ENCODE measurements around the gene RBX1.
A peak's percentile ranks its signal among the peaks of the same experiment; 100 is the strongest.
"Not testable (repeated sequence)": the region's sequence is repeated elsewhere in the genome, so short reads cannot be mapped to it uniquely, and the experiment has no call there.

Gene RBX1

DNA sequence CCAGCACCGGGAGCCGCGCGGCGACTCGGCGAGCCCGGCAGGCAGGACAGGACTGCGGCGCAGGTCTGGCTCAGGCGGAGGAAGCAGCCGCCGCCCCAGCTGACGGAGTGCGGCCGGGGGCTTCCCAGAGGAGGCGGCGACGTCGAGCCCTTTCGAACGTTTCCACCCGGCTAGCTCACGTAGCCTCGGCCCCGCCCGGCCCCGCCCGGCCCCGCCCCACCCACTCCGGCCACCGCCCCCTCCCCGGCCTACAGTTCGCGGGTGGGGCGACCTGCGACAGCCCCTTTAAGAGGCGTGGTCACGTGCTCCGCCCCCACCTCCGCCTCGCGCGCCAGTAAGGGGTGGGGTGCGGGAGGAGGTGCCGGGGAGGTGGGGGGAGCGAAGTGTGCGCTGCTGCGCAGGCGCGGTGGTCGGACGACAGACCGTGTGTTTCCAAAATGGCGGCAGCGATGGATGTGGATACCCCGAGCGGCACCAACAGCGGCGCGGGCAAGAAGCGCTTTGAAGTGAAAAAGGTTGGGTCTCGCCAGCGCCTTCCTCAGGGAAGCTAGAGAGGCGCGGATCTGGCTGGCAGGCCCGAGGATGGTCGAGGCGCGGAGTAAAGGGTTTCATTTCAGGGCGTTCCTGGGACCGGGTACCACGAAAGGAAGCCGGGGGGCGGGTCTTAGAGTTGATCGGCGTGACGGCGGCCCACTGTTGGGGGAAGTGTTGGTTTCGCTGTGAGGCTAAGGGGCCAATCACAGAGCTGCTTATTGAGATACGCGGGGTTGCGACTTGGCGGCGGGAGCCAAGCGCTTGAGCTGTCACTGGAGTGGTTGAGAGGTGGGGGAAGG, at the start of gene RBX1:
RBX1 (plus strand) TSS at position 417 of the 833 bp plus-strand sequence; CDS start at position 438, 21 bp downstream.
- DNase-seq (ENCODE audit: extremely low read depth in 1 of 2, low read depth in 1 of 2) = peak; percentile 97 to 98

DNA sequence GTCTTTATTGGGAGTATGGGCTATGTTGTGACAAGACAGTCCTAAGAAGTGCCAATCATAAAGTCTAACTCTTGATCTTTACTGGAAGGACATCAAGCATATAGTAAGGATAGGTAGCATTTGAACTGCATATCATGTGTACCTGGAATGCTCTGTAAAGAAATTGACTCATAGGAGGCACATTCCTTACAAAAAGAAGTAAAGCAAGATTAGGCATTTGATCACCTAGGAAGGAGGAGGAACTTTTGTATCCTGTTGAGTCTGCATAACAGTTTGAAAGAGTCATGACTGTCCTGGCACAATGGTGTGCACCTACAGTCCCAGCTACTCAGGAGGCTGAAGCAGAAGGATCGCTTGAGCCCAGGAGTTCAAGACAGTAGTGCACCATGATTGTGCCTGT, 47.1 kb upstream of the RBX1 start:
- no peak for DNase-seq (ENCODE audit: extremely low read depth in 1 of 2, low read depth in 1 of 2)

DNA sequence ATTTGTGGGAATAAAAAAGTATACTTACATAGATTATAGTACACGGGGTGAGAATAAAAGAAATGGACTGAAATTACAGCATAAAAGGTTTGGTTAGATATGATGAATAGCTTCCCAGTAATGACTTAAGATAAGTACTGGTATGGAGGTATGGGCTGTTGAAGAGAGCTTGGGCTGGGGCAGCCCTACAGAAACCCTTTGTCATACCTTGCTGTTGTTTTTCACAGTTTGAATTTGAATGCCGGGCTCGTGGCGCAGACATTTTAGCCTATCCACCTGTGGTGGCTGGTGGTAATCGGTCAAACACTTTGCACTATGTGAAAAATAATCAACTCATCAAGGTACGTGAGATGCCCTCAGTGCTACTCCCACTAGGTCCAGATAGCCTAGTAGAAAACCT, 42.3 kb upstream of the RBX1 start:
- DNase-seq (ENCODE audit: extremely low read depth in 1 of 2, low read depth in 1 of 2) = no peak

DNA sequence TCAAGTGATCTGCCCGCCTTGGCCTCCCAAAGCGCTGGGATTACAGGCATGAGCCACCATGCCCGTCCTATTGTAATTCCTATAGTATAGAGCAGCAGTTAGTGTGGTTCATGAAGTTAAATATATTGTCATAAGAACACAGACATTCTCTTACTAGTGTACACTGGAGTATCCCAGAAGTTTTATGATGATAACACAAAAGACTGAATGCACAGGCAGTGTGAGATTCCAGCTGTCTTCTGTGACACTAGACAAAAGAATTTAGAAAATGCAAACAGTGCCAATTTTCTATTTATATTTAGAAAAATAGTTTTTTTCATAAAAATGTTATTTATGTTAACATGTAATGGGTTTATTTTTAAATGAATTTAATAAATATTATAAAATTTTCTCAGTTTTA, 39.4 kb upstream of the RBX1 start:
- DNase-seq (ENCODE audit: extremely low read depth in 1 of 2, low read depth in 1 of 2) = no peak

DNA sequence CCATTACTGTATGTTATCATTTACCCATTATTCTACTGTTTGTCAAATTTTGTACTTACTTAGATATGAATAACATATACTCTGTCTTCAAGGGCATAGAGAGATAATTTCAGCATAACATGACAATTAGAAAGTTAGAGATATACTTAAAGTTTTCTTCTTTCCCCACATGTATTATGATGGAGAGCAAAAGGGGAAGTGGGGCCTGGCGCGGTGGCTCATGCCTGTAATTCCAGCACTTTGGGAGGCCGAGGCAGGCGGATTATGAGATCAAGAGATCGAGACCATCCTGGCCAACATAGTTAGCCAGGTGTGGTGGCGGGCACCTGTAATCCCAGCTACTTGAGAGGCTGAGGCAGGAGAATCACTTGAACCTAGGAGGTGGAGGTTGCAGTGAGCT, 38.2 kb upstream of the RBX1 start:
- not testable (repeated sequence) for DNase-seq (ENCODE audit: extremely low read depth in 1 of 2, low read depth in 1 of 2)

DNA sequence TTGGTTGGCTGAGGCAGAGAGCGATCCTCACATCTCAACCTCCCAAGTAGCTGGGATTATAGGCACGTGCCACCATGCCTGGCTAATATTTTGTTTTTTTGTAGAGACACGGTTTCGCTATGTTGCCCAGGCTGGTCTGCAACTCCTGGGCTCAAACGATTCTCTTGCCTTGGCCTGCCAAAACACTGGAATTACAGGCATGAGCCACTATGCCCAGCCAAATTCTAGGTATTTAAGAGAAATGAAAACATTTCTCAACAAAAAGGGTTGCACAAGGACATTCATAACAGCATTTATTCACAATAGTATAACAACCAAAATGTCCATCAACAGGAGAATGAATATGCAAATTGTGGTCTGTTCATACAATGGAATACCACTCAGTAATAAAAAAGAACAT, 31.7 kb upstream of the RBX1 start:
- DNase-seq (ENCODE audit: extremely low read depth in 1 of 2, low read depth in 1 of 2) = no peak

DNA sequence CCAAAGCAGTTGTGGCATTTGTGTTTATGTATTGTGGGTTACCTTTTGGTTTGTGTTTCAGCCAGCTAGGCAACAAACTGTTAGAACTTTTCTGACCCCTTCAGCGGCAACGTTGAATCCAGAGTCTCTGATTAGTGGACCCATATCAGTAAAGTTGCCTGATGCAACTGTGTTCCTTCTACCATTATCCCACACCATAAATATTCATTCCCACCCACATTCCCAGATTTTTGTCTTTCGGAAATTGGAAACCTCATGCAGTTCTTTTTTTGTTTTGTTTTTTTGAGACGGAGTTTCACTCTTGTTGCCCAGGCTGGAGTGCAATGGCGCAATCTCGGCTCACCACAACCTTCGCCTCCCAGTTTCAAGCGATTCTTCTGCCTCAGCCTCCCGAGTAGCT, 30.7 kb upstream of the RBX1 start:
- DNase-seq (ENCODE audit: extremely low read depth in 1 of 2, low read depth in 1 of 2) = no peak

DNA sequence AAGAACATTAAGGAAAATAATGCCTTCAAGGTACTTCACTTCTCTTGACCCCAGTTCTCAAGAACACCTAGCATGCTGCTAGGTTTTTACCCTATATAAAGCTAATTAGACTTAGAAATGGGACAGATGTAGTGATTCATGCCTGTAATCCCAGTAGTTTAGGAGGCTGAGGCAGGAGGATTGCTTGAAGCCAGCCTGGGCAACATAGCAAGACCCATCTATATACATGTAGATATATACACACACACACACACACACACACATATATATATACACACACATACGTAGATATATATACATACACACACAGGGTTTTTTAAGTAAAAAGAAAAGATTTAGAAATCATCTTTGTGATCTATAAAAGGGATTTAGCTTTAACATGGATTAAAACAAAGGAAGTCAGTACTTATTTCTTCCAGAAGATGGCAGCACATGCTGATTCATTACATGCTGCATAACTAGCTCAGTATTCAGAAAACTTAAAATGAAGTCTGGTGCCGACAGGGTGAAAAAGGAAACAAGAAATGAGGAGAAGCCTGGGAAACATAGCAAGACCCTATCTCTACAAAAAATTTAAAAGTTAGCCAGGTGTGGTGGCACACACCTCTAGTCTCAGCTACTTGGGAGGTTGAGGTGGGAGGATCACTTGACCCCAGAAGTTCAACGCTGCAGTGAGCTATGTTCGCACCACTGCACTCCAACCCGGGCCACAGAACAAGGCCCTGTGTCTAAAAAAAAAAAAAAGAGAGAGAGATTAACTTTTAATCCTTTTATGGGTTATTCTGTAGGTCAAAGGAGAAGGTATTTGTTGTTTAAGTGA, 28.5 kb upstream of the RBX1 start:
- DNase-seq (ENCODE audit: extremely low read depth in 1 of 2, low read depth in 1 of 2) = no peak

DNA sequence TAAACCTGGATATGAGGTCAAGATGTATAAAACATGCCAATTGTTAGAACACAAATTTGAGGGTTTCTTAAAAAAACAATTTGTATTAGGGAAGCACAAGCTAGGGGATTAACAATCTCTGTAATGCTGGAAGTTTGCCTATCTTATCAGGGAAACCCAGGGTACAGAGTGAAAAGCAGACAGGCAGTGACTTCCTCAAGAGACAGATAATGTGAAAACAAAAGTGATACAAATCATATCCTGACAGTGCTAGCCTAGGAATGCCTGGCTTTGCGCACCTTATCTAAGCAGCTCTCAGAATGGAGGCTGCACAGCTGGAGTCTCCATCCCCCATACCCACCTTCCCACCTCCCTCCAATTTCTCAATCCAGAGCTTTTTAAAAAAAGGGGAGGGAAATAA, 22.5 kb upstream of the RBX1 start:
- DNase-seq (ENCODE audit: extremely low read depth in 1 of 2, low read depth in 1 of 2) = no peak

DNA sequence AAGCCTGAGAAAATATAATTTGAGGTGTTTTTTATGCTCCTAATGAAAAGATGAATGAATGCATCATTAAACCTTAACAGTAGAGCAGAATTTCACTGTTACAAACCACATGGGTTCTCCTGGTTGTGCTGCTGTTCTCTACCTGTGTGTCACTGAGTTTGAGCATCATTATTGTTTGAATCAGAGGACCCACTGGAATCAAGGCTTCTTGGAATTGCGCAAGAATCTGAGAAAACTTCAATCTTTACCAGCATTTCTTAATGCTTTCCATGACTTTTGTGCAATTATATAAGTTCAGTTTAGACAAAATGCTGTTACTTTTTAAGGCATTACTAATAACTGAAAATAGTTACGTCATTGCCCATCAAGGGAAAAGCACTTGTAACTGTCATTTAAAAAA, 18.8 kb upstream of the RBX1 start:
- no peak for DNase-seq (ENCODE audit: extremely low read depth in 1 of 2, low read depth in 1 of 2)

DNA sequence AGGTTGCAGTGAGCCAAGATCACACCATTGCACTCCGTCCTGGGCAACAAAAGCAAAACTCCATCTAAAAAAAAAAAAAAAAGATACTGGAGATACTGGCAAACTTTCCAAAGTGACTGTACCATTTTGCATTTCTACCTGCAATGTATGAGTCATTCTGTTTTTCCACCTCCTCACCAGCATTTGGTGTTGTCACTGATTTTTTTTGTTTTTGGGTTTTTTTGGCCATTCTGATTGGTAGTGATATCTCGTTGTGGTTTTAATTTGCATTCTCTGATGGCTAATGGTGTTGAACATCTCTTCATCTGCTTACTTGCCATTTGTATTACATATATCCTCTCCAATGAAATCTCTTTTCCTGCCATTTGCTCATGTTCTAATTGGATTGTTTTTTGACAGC, 12.0 kb upstream of the RBX1 start:
- no peak for DNase-seq (ENCODE audit: extremely low read depth in 1 of 2, low read depth in 1 of 2)

DNA sequence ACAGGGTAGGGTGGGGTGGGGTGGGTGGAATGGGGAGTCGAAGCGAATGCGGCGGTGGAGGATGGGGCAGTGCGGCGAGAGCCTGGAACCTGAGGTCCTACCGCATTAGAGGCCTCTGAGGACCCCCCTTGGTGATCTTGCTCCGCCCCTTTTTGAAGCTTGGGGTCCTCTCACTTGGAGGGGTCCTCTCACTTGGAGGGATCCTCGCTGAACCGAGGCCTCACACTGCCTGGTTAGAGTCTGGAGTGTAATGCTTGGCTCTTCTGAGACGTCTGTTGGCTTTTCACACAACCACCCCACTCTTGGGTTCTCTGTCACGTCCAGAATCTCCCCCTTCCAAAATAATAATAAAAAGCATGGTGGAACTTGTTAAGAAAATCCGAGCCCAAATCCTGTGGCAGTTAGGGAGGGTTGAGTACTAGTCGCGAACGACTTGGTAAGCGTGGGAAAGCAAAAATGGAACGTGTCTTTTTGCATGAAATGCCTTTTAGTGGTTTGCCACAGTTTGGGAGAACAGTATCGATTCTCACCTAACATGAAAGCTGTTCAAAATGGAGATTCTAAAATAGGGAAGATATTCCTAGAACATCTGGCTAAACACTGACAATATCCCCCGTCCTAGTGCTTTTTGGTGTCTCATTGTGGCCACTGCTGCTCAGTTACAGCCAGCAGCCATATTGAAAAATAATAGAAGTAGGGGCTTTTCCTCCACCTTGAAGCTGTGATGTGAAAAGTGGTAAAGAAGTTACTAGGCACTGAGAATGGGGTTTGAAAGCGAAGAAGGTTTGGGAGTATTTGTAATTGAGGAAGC, 822 bp downstream of the RBX1 start:
- DNase-seq (ENCODE audit: extremely low read depth in 1 of 2, low read depth in 1 of 2) = no peak

DNA sequence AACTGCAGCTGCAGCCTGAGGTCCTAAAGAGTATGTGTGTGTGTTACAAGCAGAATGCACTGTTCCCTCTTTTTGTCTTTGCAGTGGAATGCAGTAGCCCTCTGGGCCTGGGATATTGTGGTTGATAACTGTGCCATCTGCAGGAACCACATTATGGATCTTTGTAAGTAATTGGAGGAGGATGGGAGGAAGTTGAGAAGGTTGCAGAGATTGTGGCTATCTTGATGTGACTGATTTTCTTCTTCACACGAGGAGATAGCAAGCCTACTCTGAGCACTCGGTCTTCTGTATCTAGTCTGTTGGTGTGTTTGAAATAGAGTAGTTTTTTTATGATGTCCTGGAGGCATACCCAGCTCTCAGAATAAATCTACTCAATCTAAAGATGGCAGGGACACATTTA, 2.3 kb downstream of the RBX1 start:
- no peak for DNase-seq (ENCODE audit: extremely low read depth in 1 of 2, low read depth in 1 of 2)

DNA sequence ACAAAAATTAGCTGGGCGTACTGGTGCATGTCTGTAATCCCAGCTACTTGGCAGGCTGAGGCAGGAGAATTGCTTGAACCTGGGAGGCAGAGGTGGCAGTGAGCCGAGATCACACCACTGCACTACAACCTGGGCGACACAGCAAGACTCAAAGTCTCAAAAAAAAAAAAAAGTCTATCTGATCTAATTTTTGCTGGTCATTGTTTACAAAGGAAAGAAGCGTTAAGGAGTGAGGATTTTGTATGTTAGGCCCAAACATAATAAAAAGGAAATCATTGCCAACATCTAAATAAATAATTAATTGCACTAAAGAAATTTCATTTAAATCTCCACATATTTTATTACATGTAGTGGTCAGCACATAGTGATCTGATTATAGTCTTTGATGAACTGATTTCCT, 2.9 kb downstream of the RBX1 start:
- no peak for DNase-seq (ENCODE audit: extremely low read depth in 1 of 2, low read depth in 1 of 2)

DNA sequence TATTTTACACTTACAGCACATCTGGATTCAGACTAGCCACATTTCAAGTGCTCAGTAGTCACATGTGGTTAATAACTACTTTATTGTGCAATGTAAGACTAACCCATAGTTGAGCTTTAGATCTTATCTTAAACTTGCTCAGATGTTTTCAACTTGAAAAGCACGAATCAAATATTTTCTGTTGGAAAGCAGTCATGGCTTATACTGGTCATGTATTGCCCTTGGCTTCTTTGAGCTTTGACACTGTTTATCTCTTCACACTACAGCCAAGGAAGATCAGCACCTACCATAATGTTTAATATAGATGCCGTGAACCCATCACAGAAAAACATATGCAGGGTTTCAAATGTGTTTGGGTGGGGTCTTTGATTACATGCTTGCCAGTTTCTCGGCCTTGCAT, 4.4 kb downstream of the RBX1 start:
- DNase-seq (ENCODE audit: extremely low read depth in 1 of 2, low read depth in 1 of 2) = no peak

DNA sequence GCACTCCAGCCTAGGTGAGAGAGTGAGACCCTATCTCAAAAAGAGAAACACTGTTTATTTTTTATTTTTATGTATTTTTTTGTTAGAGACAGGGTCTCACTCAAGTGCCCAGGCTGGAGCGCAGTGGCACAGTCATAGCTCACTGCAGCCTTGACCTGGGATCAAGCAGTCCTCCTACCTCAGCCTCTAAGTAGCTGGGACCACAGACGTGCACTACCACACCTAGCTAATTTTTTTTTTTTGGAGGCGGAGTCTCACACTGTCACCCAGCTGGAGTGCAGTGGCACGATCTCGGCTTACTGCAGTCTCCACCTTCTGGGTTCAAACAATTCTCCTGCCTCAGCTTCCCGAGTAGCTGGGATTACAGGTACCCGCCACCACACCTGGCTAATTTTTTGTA, 6.4 kb downstream of the RBX1 start:
- DNase-seq (ENCODE audit: extremely low read depth in 1 of 2, low read depth in 1 of 2) = no peak

DNA sequence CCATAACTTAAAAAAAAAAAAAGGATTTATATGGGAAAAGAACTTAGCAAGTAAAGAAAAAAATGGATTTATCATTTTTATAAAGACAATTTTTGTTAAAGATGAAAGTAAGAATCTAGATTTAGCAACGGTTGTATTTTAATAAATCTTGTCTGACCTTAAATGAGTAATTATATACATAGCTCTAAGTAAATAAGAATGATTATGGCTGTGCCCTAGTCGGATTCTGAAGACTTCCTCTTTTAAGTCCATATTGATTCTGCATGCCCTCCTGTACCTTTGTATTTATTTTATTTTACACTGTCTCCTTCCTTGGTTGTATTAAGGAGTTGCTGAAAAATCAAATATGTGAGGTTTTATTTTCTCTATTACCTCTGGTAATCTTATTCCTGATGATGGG, 7.1 kb downstream of the RBX1 start:
- DNase-seq (ENCODE audit: extremely low read depth in 1 of 2, low read depth in 1 of 2) = no peak

DNA sequence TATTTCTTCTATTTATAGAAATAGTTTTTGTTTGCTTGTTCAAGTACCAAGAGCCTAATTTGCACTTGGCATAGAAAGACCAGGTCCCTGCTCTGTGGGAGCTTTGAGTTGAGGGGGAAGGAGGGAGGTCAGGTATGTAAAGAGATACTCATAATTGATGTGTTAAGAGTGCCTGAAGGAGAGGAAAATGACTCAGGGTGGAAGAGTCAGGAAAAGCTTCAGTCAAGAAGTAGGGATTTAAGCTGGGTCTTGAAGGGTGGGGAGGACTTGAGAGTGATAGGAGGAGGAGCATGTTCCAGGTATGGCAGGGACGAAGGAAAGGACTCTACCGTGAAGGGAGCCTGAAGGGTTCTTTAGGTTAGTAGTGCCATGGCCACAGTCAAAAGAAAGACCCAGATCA, 9.0 kb downstream of the RBX1 start:
- no peak for DNase-seq (ENCODE audit: extremely low read depth in 1 of 2, low read depth in 1 of 2)

DNA sequence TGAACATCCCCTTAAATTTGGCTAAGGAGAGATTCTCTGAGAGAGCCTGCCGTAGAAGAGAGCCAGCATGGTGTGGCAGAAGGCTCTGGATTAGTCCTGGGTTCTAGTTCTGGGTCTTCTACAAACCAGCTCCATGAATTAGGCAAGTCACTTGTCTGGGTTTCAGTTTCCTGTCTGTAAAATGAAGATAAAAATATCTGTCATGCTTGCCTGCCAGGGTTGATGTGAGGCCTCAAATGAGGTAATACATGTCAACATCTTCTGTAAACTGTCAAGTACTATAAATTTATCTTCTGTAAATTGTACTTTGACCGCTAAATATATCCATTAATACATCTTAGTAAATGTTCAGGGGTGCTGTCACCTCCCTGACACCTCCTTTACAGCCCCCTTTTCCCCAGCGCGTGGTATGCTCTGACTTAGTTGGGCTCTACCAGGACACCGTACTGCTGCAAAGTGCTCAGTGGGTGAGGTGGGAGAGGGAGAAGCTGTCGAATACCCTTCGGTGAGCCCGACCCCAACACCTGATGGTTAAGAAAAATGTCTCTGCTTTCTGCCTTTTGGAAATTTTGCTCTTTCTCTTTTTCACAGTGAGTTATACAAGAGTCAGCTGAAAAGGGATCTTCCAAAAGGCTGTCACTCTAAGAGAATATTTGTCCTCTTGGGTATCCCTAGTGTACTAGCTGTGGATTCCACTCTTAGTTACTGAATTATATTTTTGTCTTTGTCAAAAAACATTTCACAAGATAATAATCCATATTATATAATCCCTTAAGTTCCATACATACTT, 15.0 kb downstream of the RBX1 start:
- no peak for DNase-seq (ENCODE audit: extremely low read depth in 1 of 2, low read depth in 1 of 2)

DNA sequence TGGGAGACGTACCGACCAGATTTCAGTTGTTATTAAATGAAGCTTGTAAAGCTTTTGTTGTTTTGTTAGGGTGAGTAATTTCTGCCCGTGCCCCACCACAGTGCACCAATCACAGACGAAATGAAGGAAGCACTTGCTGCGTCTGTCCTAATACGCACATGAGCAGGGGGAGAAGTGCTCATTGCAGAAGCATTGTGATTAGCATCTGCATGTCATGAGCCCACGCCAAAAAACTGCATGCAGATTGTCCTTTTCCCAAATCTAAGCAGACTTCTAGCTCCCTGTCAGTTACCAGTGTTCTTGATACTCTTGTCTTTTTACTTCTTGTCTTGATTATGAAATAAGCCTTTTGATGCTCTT, 15.5 kb downstream of the RBX1 start:
- no peak for DNase-seq (ENCODE audit: extremely low read depth in 1 of 2, low read depth in 1 of 2)
